Measurements from ENCODE around the gene TIMP3.
A peak's percentile ranks its signal among the peaks of the same experiment; 100 is the strongest.
"Not testable (repeated sequence)": the region's sequence is repeated elsewhere in the genome, so short reads cannot be mapped to it uniquely, and the experiment has no call there.

Gene TIMP3

DNA sequence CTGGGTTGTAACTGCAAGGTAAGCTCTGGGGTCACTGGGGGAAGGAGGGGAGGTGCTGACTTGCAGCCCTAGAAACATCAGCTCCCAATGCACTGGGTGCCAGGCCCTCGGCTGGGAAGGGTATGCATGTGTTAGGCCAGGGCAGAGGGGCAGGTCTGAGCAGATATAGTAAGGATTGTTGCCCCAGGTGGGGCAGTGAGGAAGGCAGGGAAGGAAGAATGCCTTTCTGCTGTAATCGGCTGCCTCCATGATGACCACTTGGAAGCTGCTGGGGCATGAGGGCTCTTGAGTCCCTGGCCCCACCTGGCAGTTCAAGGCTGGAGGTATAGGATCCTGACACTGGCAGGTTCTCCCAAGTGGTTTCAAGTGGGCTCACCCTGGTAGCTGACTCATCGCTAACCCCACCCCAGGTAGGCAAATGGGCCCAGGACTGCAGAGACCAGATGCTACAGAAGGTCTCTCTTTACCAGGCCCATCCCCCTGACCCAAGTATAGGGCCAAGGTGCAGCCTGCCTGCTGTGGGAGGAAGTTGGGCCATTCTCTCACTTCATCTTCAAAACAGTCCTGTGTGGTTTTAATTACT lies 56.7 kb downstream of the TIMP3 start:
- DNase-seq, result peak; percentile 4

DNA sequence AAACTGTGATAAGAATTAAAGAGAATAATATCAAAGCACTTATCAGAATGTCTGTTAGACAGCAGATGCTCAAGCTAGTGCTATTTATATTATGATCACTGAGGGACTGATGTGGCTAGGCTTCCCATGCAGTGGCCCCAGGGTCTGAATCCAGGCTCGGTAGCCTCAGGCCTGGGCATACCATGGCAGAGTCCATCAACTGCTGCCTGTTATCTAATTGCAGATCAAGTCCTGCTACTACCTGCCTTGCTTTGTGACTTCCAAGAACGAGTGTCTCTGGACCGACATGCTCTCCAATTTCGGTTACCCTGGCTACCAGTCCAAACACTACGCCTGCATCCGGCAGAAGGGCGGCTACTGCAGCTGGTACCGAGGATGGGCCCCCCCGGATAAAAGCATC lies 57.5 kb downstream of the TIMP3 start:
- DNase-seq, result no peak

DNA sequence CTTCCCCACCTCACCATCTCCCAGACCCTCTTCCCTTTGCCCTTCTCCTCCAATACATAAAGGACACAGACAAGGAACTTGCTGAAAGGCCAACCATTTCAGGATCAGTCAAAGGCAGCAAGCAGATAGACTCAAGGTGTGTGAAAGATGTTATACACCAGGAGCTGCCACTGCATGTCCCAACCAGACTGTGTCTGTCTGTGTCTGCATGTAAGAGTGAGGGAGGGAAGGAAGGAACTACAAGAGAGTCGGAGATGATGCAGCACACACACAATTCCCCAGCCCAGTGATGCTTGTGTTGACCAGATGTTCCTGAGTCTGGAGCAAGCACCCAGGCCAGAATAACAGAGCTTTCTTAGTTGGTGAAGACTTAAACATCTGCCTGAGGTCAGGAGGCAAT lies 58.2 kb downstream of the TIMP3 start:
- no peak for DNase-seq

DNA sequence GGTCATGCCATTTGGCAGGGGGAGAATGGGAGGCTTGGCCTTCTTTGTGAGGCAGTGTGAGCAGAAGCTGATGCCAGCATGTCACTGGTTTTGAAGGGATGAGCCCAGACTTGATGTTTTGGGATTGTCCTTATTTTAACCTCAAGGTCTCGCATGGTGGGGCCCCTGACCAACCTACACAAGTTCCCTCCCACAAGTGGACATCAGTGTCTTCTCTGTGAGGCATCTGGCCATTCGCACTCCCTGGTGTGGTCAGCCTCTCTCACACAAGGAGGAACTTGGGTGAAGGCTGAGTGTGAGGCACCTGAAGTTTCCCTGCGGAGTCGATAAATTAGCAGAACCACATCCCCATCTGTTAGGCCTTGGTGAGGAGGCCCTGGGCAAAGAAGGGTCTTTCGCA lies 59.8 kb downstream of the TIMP3 start:
- no peak for DNase-seq

DNA sequence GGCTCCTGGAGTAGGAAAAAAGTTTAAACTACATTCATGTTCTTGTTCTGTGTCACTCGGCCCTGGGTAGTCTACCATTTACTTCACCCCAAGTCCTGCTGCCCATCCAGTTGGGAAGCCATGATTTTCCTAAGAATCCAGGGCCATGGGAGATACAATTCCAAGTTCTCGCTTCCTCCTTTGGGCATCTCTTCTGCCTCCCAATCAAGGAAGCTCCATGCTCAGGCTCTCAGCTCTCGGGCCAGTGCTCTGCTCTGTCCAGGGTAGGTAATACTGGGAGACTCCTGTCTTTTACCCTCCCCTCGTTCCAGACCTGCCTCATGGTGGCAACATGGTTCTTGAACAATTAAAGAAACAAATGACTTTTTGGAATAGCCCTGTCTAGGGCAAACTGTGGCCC lies 60.6 kb downstream of the TIMP3 start:
- no peak for DNase-seq

DNA sequence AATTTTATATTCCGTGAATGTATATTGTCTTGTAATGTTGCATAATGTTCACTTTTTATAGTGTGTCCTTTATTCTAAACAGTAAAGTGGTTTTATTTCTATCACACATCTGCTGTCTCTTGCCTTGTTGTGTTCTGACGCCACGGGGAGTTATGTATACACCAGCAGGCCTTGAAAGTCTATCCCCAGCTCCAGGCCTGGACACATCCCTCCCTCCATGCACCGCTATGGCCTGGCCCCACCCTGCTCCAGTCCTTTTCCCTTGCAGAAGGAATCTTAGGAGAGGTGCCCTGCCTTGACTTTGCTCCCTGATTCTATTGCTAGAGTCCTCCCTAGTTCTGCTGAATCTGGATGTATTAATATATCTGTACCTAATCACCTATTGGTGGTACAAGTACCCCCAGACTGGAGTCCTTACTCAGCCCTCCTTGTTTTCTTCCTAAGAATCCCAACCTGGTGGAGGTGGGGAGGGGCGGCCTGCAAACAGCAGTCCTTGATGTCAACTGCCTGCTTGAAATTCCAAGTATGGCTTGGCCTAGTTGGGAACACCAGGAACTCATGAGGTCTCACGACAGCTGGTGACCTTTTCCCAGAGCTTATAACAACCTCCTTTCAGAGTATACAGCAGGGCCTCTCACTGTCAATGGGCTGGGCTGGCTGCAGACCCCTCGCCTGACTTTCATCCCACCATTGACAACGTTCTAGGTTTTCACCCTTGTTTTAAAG lies 61.6 kb downstream of the TIMP3 start:
- DNase-seq, result no peak

DNA sequence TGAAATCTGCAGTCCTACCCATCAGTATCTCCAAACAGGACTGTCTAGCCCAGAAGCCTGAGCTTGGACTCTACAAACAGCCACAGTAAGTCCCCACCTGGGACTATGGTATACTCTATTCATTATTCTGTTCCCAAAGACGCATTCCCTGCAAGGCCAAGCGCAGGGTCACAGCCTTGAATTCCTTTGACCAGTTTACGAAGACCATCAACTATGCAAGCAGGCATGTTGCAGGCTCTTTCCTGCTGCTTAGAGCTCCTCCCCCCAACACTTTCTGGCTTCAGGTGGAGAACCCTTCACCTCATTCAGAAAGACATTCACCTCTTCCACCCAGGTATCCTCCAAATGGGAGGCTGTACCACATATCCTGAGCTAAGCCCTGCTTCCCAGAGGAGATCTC lies 62.5 kb downstream of the TIMP3 start:
- no peak for DNase-seq

DNA sequence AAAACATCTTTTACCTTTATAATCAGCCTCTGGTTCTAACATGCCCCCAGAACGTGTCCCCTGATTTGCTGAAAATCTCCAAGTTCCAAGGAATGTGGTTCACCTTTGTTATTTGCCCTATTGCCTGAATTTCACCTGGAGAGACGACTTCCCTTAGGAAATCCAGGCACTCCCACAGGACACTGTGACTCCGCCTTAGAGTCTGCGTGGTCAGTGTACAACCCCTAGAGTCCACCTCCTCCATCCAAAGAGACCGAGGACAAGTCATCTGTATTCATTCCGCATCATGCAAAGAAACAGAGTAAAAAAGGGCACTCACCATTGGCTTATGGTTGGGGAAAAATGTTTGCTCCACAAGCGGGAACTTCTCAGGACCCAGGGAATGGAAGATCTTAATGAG lies 63.1 kb downstream of the TIMP3 start:
- no peak for DNase-seq

DNA sequence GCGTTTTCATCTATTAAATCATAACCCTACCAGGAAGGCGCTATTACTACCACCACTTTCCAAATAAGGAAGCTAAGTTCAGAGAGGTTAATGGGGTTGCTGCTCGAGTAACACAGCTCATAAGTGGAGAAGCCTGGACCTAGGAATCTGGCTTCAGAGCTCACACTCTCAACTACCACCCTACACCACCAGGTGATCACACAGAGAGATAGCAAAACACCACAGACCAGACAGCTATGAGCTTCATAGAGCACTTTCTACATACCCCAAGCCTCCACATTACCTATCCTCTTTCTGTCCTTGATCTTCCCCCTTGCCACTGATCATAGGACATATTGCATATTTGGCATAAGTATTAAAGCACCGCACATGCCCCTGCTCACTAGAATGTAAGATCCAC lies 65.4 kb downstream of the TIMP3 start:
- no peak for DNase-seq

DNA sequence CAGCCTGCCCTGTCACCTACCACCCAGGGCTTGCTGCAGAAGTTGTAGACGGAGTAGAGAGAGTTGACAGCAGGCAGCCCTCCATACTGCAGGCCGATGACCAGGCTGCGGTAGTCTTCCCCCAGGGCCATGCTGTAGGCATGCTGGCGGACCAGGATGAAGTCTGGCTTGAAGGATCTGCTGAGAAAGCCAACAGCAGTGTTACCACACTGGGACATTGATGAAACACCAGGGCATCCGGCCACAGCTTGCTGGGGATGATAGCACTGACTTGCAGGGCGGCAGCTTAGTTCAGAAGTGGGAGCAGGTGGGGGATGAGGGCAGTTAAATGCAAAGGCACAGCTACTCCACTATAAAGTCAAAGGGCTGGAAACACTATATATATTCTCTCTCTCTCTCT lies 67.4 kb downstream of the TIMP3 start:
- DNase-seq, result no peak

DNA sequence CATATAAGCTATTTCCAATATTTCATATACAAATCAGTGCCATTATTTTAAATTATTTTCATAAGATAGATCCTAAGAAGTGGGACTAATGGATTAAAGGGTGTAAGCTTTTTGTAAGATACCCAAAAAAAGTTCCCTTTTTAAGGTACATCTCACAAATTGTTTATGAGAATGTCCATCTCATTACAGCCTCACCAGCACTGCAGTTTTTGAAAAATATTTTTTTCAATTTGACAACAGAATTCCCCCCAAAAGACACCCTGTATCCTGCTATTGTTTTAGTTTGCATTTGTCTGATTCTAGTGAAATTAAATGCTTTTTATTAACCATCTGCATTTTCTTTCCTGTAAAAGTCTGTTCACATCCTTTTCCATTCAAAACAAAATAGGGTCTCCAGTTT lies 69.0 kb downstream of the TIMP3 start:
- no peak for DNase-seq

DNA sequence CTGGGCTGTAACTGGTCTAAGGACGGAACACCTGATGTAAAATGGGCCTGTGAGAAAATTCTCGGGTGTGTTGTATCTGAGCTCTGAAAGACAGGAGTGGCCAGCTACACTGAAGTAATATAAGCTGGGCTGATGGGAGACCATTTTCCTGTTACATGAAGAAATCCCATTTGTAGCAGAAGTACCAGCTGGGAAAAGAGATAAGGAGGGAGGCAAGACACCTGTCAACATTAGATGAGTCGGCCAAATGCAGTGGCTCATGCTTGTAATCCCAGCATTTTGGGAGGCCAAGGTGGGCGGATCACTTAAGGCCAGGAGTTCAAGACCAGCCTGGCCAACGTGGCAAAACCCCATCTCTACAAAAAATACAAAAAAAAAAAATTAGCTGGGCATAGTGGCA lies 72.1 kb downstream of the TIMP3 start:
- DNase-seq, result not testable (repeated sequence)

DNA sequence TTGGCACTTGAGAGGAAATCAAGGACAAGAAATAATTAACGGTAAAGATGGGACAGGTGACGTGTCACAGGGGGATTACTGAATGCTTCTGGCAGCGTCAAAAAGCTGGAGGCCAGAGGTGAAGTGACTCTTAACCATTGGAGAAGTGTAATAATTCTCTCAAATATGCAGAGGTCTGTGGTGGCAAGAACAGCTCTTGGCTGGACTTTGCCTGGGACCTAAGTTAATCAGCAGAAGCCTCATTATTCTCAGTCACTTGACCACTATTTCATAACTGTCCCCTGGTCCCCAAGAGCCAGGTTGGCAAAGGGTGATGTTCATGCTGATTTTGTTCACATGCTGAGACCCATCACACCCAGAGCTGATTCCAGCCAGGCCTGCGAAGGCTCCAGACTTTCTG lies 72.9 kb downstream of the TIMP3 start:
- DNase-seq, result no peak

DNA sequence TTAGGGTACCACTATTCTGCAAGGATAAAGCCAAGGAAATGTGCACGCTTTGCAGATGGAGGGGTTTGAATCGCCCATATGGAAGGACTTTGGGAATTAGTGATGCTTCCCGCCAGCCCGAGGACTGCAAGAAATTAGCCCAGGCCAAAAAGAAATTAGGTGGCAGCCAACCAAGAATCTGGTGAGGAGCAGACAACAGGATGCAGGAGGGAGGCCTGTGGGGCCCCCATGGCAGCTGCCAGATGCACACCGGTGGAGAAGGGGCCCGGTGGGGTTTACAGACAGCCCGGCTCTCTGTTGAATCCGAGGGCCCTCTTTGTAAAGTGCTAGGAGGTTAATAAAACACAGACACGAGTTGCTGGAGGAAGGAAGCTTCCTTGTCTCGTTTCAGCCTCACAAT lies 73.5 kb downstream of the TIMP3 start:
- no peak for DNase-seq

DNA sequence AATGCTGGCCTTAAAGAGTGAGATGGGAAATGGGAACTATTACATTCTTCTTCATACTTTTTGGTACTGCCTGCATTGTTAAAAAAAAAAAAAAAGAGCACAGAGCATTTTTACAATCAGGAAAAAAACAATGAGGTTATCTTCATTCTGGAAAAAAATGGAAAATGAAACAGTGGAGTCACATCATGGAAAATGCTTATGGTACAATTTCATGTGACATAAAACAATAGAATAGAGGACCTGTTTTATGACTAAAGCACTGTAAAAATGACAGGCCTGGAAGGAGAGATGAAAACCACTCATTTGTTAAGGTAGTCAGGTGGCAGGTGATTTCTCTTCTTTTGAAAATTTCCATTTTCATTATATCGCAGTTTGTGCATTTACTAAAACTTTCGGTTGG lies 75.0 kb downstream of the TIMP3 start:
- DNase-seq, result no peak

DNA sequence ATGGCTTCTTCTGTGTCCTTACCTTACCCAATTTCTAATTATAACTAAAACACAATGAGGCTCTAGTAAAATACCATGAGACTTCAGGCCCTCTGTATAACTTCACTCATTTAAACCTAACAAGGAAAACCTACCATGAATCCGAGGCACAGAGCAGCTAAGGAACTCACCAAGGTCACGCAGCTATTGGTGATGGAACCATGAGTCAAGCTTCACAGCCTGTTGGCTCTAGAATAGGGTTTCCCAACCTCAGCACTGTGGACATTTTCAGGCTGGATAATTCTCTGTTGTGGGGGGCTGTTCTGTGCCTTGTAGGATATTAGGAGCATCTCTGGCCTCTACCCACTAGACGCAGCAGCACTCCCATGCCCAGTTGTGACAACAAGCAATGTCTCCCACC lies 75.7 kb downstream of the TIMP3 start:
- DNase-seq, result no peak

DNA sequence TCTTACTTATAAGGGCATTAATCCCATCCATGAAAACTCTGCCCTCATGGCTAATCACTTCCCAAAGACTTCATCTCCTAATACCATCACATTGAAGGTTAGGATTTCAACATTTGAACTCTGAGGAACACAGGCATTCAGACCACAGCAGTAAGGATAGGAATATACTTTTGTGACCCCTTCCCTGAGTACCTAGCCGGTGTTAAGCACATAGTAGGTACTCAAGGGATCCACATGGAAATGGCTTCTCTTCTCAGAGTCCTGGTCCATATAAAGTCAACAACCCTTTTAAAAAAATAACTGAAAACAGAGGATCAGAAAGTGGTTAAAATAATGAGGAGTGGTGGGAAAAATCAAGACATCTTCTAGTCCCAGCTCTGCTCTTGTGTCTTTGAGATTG lies 78.0 kb downstream of the TIMP3 start:
- DNase-seq, result no peak

DNA sequence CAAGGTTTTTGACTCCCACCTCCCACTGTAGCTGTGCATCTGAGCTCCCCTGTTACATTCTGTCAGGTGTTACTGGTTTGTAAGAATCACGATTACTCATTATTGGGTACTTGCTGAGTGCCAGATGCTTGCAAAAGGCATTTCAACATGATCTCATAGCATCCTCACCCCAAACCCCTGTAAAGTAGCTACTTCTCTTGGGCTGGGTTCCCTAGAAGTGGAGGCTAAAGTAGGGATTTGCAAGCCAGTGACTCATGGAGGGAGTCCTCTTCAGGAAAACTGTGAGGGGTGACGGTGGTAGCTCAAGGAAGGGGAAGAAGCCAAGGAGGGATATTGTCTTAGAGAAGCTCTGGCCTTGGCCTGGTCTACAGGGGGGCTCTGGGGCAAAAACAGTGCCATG lies 78.6 kb downstream of the TIMP3 start:
- DNase-seq, result no peak

DNA sequence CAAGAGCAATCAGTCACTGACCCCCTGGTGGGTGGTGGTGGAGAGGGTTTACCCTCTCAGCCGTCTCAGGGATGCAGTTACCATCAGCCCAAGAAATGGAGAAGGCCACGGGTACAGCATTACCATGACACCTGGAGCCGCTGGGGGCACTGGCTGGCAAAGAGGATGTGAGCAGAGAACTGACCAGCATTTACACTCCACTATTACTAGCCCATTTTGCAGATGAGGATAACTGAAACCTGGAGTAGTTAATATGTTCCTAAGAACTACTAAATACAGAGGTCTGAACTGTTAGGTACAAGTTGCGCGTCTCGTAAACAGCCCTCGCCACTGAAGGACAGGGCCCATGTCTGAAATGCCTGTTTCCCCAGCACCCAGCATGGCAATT lies 79.0 kb downstream of the TIMP3 start:
- no peak for DNase-seq

DNA sequence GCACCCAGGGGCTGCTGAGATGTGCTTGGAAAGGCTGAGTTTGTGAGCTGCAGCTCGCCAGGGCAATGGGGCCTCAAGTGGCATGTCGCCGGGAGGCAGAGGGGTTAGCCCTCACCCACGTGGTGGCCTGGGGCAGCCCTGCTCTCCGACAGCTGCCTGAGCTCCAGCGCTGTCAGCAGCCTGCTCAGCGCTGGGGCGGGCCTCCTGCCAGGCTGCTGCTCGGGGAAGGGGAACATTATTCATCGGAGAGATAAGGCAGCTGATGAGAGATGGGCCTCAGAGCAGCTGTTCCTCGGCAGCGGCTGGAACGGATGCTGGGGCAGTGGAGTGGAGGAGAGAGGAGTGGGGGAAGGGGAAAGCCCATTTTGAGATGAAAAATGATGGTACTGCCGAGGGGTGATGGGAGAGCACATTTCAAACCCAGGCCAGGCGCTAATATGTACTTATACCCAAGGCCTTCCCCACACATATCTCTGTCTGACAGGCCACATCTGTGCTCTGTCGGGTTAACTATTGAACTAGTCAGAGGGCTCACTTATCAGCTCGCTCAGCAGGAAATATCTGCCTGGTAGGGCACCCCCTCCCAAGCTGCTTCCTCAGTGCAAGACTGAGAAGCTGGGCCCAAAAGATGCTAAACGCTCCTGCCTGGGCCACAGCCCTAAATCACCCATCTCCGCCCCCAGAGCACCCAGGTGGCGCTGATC lies 79.5 kb downstream of the TIMP3 start:
- DNase-seq, result no peak

DNA sequence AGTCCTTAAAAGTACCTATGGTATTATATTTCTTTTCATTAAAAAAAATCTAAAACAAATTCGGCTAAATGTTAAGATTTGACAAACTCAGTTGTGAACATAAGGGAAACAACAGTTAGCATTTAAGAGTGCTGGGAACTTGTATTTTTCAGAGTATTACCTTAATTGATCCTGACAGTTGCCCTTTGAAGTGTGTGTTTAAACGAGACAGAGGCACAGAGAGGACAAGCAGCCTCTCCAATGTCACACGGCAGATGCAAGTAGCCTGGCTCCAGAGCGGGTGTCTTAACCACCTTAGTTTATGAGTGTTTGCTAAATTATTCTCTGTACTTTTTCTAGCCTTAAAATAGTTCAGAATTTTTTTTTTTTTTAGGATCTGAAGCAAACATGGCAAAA lies 80.9 kb downstream of the TIMP3 start:
- DNase-seq, result no peak

DNA sequence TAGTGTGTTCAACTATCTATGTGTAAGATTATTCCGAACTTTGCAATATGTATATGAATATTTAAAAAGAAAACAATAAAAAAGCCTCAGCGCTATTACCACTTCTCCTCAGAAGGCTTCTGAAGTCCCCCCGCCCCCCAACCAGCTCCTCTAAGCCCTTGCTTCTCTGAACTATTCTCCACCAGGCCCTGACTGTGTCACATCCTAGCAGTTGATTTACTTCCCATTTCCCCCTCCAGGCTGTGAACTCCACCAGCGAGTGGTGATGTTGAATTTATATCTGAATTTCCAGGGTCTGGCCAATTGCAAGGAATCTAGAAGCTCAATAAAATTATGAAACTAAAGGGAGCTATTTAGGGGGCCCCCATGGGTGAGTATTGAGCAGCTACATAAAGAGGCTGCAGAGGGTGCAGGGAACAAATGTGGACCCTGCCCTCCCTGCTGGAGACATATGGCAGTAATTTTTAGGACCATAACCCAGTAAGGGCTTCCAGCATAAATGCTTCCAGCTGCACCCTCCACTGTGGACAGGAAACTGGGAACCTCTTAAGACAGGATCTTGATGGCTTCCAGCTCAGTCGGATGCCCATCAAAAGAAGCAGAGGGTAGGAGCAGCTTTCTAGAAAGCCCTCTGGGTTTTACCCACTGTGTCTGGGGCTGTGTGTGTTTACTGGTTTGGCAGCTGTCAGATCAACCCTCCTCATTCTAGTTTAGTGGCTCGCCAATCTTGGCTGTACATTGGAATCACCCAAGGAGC lies 81.4 kb downstream of the TIMP3 start:
- DNase-seq, result no peak

DNA sequence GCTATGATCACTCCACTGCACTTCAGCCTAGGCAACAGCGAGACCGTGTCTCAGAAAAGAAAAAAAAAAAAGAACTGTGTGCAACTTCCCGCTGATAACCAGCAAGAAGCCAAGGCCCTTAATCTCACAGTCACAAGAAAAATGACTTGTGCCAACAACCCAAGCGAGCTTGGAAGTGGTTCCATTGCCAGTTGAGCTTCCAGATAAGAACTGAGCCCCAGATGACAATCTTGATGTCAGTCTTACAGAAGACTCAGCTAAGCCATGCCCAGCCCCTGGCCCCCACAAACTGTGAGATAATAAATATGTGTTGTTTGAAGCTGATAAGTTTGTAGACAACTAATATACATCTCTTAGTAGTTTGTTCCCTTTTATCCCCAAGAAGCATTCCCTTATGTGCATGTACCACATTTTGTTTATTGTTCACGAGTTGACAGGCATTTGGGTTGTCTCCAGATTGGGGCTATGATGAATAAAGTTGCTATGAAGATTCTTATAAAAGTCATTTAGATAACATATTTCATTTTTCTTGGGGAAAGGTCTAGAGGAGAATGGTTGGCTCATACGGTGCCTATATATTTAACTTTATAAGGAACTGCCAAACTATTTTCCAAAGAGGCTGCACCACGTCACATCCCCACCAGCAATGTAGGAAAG lies 85.9 kb downstream of the TIMP3 start:
- no peak for DNase-seq

Data from NCI-H187 treated with DMSO at 0.1 percent for 48 hours (cell line).